IPS-18a (cell line): Measurements from ENCODE around the gene MT1B.
"Not testable (repeated sequence)": the region's sequence is repeated elsewhere in the genome, so short reads cannot be mapped to it uniquely, and the experiment has no call there.

ENCODE experiments used
- H3K27ac ChIP-seq: one replicate; pipeline ENCODE4 v1.5.1; 2013; ENCODE audit warnings: low read length
- H3K27me3 ChIP-seq: one replicate; pipeline ENCODE4 v1.6.1; 2013; ENCODE audit warnings: mild to moderate bottlenecking, low read length; ENCODE audit not compliant: control insufficient read depth, insufficient read depth
- H3K36me3 ChIP-seq: one replicate; pipeline ENCODE4 v1.6.1; 2013; ENCODE audit warnings: low read depth, low read length; ENCODE audit not compliant: control insufficient read depth
- H3K4me1 ChIP-seq: one replicate; pipeline ENCODE4 v1.6.1; 2013; ENCODE audit warnings: low read depth, low read length; ENCODE audit not compliant: control insufficient read depth
- H3K4me3 ChIP-seq: one replicate; pipeline ENCODE4 v1.5.1; 2013; ENCODE audit warnings: low read length
- H3K9ac ChIP-seq: one replicate; pipeline ENCODE4 v1.6.1; 2013; ENCODE audit warnings: mild to moderate bottlenecking, low read length, moderate library complexity
- H3K9me3 ChIP-seq: one replicate; pipeline ENCODE4 v1.6.1; 2013; ENCODE audit warnings: low read depth, low read length; ENCODE audit not compliant: control insufficient read depth

The MT1B gene

GRCh38 chr16:56621665-56622445 is 29.8 kb upstream of the MT1B start:
- H3K9me3 ChIP-seq, H3K27ac ChIP-seq, H3K9ac ChIP-seq, H3K36me3 ChIP-seq, H3K4me3 ChIP-seq: not testable (repeated sequence)
- peaks cover 100% of the 10 kb centered on the region for H3K27me3 ChIP-seq
- H3K4me1 ChIP-seq, result peaks cover 25% of the 10 kb centered on the region

GRCh38 chr16:56623184-56623583 is 28.5 kb upstream of the MT1B start:
- not testable (repeated sequence) for H3K9me3 ChIP-seq, H3K4me3 ChIP-seq, H3K9ac ChIP-seq, H3K36me3 ChIP-seq, H3K27ac ChIP-seq
- Histone ChIP-seq H3K4me1 (peaks cover 21% of the 10 kb centered on the region), H3K27me3 (peaks cover 100% of the 10 kb centered on the region)

GRCh38 chr16:56623637-56624036 is 28.0 kb upstream of the MT1B start:
- Histone ChIP-seq H3K4me3 (no peak overlapping the region), H3K9ac (no peak overlapping the region), H3K27ac (no peak overlapping the region), H3K4me1 (peaks cover 20% of the 10 kb centered on the region), H3K9me3 (no peaks in the 10 kb centered on the region), H3K36me3 (no peaks in the 10 kb centered on the region), H3K27me3 (peaks cover 100% of the 10 kb centered on the region)

- peak within 1 kb of the TSS; percentile 8 for H3K9ac ChIP-seq
- no peak within 1 kb of the TSS for H3K27ac ChIP-seq
- H3K4me1 ChIP-seq, result peaks cover 20% of the 10 kb centered on the region
- H3K27me3 ChIP-seq, result peaks cover 100% of the 10 kb centered on the region
- no peaks in the 10 kb centered on the region for H3K36me3 ChIP-seq
- no peaks in the 10 kb centered on the region for H3K9me3 ChIP-seq
- peak within 1 kb of the TSS; percentile 60 for H3K4me3 ChIP-seq
Measured at GRCh38 chr16:56625140-56625942, 26.3 kb upstream of the MT1B start, which contains the start of gene MT1E. Gene MT1E, plus strand, starts transcription at chr16:56625781. Its CDS starts 71 bp downstream, at chr16:56625852.

- Histone ChIP-seq H3K27me3 (peaks cover 100% of the 10 kb centered on the region), H3K9ac (peak overlapping the region; percentile 8), H3K36me3 (no peaks in the 10 kb centered on the region), H3K4me3 (peak overlapping the region; percentile 60), H3K27ac (no peak overlapping the region), H3K9me3 (no peaks in the 10 kb centered on the region), H3K4me1 (peaks cover 19% of the 10 kb centered on the region)
Measured at GRCh38 chr16:56625943-56626654, 25.6 kb upstream of the MT1B start.

GRCh38 chr16:56626685-56627084 is 25.0 kb upstream of the MT1B start:
- no peaks in the 10 kb centered on the region for H3K9me3 ChIP-seq
- peaks cover 13% of the 10 kb centered on the region for H3K4me1 ChIP-seq
- no peak overlapping the region for H3K4me3 ChIP-seq
- H3K36me3 ChIP-seq, result no peaks in the 10 kb centered on the region
- H3K9ac ChIP-seq, result no peak overlapping the region
- peaks cover 100% of the 10 kb centered on the region for H3K27me3 ChIP-seq
- no peak overlapping the region for H3K27ac ChIP-seq

GRCh38 chr16:56628486-56629350 is 23.0 kb upstream of the MT1B start:
- H3K27me3 ChIP-seq, result peaks cover 100% of the 10 kb centered on the region
- no peaks in the 10 kb centered on the region for H3K9me3 ChIP-seq
- H3K27ac ChIP-seq, result no peak overlapping the region
- no peaks in the 10 kb centered on the region for H3K36me3 ChIP-seq
- peaks cover 12% of the 10 kb centered on the region for H3K4me1 ChIP-seq
- no peak overlapping the region for H3K9ac ChIP-seq
- H3K4me3 ChIP-seq, result no peak overlapping the region

GRCh38 chr16:56629531-56629930 is 22.2 kb upstream of the MT1B start:
- Histone ChIP-seq H3K4me1 (peaks cover 12% of the 10 kb centered on the region), H3K27ac (no peak overlapping the region), H3K9ac (no peak overlapping the region), H3K4me3 (no peak overlapping the region), H3K27me3 (peaks cover 100% of the 10 kb centered on the region), H3K9me3 (no peaks in the 10 kb centered on the region), H3K36me3 (no peaks in the 10 kb centered on the region)

- no peak overlapping the region for H3K27ac ChIP-seq
- H3K4me3 ChIP-seq, result no peak overlapping the region
- peaks cover 100% of the 10 kb centered on the region for H3K27me3 ChIP-seq
- peaks cover 12% of the 10 kb centered on the region for H3K4me1 ChIP-seq
- H3K9me3 ChIP-seq, result no peaks in the 10 kb centered on the region
- no peaks in the 10 kb centered on the region for H3K36me3 ChIP-seq
- H3K9ac ChIP-seq, result no peak overlapping the region
Measured at GRCh38 chr16:56630134-56630533, 21.6 kb upstream of the MT1B start.

GRCh38 chr16:56631197-56631596 is 20.5 kb upstream of the MT1B start:
- peaks cover 100% of the 10 kb centered on the region for H3K27me3 ChIP-seq
- H3K9me3 ChIP-seq, result no peaks in the 10 kb centered on the region
- H3K4me1 ChIP-seq, result peaks cover 7% of the 10 kb centered on the region
- H3K4me3 ChIP-seq, result no peak overlapping the region
- no peak overlapping the region for H3K27ac ChIP-seq
- H3K36me3 ChIP-seq, result no peaks in the 10 kb centered on the region
- no peak overlapping the region for H3K9ac ChIP-seq

- Histone ChIP-seq H3K9ac (no peak overlapping the region), H3K4me3 (peak overlapping the region; percentile 48), H3K27ac (no peak overlapping the region), H3K36me3 (no peaks in the 10 kb centered on the region), H3K27me3 (peaks cover 100% of the 10 kb centered on the region), H3K9me3 (no peaks in the 10 kb centered on the region), H3K4me1 (peaks cover 5% of the 10 kb centered on the region)
Measured at GRCh38 chr16:56631832-56632155, 19.9 kb upstream of the MT1B start.
